GM04503 (cell line): ENCODE results near the gene FUT1.
"Not testable (repeated sequence)": the region's sequence is repeated elsewhere in the genome, so short reads cannot be mapped to it uniquely, and the experiment has no call there.

ENCODE experiments used
- DNase-seq: peaks from one replicate; pipeline ENCODE4 v3.0.0-alpha.2; 2012; ENCODE audit warnings: low read depth

Gene FUT1

GRCh38 chr19:48718106-48718505 lies 34.3 kb downstream of the FUT1 start:
- DNase-seq = not testable (repeated sequence)

GRCh38 chr19:48716562-48717291 lies 35.7 kb downstream of the FUT1 start:
- DNase-seq = no peak

- no peak for DNase-seq
Measured at GRCh38 chr19:48715681-48716171, 36.7 kb downstream of the FUT1 start.

- no peak for DNase-seq
Measured at GRCh38 chr19:48714759-48715675, 37.4 kb downstream of the FUT1 start.

GRCh38 chr19:48713864-48714755 lies 38.3 kb downstream of the FUT1 start:
- DNase-seq = peak; percentile 97

GRCh38 chr19:48713041-48713863 lies 39.2 kb downstream of the FUT1 start:
- DNase-seq = no peak

- DNase-seq = no peak
Measured at GRCh38 chr19:48711106-48711662, 41.3 kb downstream of the FUT1 start.

GRCh38 chr19:48708471-48708870 lies 44.0 kb downstream of the FUT1 start:
- no peak for DNase-seq

- no peak for DNase-seq
Measured at GRCh38 chr19:48705431-48705830, 47.0 kb downstream of the FUT1 start.

GRCh38 chr19:48703316-48703715 lies 49.1 kb downstream of the FUT1 start:
- DNase-seq = no peak

- DNase-seq = no peak
Measured at GRCh38 chr19:48702701-48703100, 49.7 kb downstream of the FUT1 start.

- DNase-seq = peak; percentile 39
Measured at GRCh38 chr19:48698046-48698445, 54.4 kb downstream of the FUT1 start.
